Loucy (cell line): Measurements from ENCODE around the gene CDC42EP2.

Experiments
- CTCF ChIP-seq: fragments of 200-600 bp; sonication (generic); conservative IDR thresholded peaks from 2 replicates; pipeline ENCODE4 v1.5.1; 2014; ENCODE audit warnings: mild to moderate bottlenecking, antibody characterized with exemption, low read length
- EZH2phosphoT487 ChIP-seq: fragments of 200-600 bp; IDR thresholded peaks from 2 replicates; pipeline ENCODE4 v1.6.1; 2018; ENCODE audit warnings: antibody characterized with exemption, mild to moderate bottlenecking, moderate library complexity, borderline replicate concordance

DNA sequence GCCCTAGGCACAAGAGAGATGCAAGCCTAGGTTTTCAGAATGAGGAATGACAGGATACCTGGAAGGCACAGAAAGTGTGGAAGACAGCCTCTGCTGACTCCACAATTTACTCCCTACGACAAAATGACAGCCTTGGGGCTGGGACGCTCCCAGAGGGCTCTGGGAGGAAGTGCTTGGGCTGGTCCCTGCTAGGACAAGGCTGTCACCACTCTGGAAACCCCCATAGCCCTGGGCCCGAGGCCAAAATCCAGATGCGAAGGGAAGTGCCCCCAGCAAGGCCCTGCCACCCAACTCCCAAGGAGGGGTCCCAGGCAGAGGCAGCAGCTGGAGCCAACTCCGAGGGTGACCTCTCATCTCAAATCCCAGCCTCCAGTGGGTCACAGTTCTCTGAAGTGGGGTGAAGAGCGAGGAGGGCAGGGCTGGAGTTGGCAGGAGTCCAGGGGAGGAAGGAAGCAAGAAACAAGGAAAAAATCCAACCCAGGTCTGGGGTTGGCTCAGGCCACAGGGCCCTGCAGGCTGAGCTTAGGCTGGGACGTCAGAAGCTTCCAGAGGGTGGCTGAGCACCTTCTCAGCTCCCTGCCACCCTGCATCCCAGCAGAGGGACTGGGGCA, 6.3 kb upstream of the CDC42EP2 start:
- TF ChIP-seq CTCF (no peak), EZH2phosphoT487 (no peak)
